TTC549 (cell line): ENCODE data around the gene BRD7.

Experiments used
- FAIRE-seq: peaks from 2 replicates; lab custom pipeline; 2012; peaks lifted over from hg19 to GRCh38; lab: Jason Lieb, UNC

BRD7 gene

DNA sequence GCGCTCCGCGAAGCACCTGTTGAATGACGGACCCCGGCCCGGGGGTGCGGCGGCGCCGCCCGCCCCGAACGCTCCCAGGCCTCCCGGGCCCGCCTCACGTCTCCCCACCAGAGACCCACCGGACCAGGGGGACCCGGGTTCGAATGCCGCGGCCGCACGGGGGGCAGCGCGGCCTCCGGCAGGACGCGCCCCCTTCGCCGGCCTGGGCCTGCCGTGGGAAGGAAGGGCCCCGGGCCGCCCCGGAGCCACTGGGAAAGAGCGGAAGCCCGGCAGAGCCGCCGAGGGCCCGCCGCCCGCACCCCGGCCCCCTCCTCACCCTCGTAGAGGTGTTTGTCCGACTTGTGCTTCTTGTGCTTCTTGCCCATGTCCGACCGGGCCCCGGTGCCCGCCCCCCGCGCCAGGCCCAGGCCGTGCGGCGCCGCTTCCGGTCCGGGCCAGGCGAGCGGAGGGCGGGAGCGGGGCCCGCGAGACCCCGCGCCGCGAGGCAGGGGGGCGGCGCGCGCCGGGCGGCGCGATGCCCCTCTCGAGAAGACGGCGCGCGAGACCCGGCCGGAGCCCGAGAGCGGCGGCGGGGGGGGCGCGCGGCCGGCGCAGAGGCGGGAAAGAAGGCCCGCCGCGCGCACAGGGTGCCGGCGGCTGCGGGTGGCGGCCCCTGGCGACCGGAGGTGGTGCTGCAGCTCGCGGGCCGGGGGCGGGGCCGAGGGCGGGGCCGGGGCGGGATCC is at the start of gene BRD7:
BRD7 (minus strand) TSS at position 579 of the 723 bp plus-strand sequence; CDS start at position 365, 214 bp downstream.
- no peak for FAIRE-seq

DNA sequence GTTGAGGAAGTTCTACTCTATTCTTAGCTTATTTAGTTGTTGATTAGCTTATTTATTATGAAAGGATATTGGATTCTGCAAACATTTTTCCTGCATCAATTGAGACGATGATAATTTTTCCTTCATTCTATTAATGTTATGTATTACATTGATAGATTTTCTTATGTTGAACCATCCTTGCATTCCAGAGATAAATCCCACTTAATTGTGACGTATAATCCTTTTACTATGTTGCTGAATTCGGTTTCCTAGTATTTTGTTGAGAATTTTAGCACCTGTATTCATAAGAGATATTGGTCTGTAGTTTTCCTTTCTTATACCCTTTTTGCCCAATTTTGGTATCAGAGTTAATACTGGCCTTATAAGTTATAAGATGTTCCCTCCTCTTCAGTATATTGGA is 47.6 kb upstream of the BRD7 start:
- no peak for FAIRE-seq

DNA sequence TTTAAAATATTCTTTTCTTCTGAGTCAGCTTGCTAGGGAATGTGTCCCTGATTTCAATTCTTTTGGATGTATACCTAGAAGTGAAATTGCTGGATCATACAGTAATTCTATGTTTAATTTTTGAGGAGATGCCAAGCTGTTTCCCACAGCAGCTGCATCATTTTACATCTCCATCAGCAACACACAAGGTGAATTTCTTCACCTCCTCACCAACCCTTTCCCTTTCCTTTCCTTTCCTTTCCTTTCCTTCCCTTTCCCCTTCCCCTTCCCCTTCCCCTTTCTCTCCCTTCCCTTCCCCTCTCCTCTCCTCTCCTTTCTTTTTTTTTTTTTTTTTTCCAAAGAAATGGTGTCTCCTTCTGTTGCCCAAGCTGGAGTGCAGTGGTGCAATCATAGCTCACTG is 45.4 kb upstream of the BRD7 start:
- no peak for FAIRE-seq

DNA sequence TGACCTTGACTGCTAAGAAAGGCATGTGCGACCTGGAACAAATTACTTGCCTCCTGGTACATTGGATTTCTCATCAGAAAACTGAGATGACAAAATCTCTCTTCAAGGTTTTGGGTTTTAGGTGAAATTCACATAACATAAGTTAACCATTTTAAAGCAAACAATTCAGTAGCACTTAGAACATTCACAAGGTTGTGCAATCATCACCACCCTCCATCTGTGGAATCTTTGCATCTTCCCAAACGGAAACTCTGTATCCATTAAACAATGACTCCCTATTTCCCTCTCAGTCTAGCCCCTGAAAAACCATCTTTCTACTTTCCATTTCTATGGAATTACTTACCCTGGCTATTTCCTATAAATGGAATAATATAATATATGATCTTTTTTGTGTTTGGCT is 42.2 kb upstream of the BRD7 start:
- FAIRE-seq: no peak

DNA sequence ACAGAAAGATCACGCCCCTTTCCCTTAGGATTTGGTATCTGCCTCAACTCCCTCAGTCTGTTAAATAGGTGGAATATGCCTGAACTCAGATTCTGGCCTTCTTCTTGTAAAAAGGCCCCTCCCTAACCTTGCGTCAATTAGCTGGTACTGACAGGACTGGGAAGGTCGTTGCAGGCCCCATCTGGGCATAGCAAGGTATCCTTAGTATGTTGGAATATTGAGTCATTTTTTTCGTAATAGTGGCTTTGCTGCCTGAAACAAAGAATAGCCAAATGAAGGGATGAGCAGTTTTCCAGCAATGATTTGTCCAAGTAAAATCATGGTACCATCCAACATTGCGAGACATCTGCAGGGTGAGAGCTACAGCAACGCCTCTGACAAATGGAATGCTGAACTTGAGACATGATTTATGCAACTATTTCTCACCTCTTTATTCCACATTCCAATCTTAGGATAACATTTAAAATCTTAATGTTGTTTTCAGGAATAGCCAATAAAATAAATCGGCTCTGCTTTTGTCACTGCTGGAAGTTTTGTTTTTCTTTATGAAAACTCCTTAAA is 39.3 kb upstream of the BRD7 start:
- no peak for FAIRE-seq

DNA sequence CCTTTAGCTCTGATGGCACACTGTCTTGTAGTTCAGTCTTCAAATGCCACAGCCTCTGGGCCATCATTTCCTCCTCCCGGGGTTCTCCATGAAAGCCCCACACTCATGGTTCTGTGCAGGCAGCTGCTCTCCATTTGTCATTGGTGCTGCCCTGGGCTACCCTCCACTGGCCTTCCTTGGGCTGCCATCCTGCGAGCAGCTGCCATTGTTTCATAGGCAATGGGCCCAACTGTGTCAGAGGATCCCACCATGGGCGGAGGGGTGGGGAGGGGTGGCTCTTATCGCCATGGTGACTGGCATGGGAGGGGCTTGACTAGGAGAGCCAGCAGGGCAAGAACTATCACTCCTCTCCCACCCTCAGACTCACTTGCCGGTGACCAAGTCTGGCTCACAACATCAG is 38.6 kb upstream of the BRD7 start:
- FAIRE-seq: no peak

DNA sequence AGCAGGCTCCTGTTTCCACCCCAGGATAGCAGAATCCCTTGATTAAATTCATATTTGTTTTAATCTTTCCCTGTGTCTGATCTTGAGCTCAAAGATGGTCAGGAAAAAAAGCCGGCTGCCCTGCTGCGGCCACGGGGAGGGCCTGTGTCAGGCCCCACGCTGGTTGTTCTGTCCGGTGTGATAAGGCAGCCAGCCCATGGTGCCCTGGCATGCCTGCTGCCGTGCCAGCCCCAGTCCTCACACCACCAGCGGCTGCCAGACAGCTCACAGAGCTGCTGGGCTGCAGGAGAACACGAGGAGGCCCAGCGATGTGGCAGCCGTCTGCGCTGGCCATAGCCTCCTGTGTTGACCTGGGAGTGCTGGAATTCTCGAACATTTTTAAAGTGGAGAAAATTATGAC is 34.7 kb upstream of the BRD7 start:
- FAIRE-seq: no peak

DNA sequence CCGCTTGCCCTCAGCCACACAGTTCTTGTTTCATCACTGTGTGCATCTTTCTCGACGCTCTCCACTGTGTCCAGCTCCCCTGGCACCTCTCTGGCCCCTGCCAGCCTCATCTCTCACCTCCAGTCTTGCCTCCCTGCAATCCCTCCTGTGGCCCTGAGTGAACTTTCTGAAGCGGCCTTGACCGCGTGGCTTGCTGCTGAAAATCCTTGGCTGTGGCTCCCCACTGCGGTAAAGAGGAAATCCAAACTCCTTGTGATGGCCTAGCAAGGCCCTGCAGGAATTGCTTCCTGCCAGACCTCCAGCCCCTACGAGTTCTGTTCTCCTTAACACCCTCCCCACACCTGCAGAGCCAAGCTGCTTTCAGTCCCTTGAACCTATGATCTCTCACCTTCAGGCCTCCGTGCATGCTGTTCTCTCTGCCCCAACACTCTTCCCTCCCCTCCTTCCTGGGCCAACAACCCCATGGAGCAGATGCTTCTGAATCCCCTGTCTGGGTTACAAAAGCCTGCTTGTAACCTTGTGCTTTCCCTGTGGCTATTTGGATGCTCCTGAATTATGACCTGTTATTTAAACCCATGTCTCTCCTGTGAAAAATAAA is 33.6 kb upstream of the BRD7 start:
- FAIRE-seq: no peak

DNA sequence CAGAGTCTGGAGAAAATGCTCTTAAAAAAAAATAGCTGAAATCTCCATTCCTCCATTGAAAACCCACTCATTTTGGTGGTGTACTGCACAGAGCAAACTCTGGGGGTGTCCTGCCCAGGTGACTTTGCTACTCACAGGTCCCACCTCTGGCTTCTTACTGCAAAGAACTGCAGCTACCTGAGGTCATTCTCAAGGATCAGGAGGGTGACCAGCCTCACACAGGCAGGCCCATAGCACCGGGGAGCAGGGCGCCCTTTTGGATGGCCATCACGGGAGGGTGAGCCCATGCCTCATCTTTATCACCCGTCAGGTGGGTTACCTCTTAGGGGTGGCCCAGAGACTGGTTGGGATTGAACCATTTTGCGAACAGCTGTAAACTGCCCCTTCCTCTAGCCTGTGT is 32.6 kb upstream of the BRD7 start:
- no peak for FAIRE-seq

DNA sequence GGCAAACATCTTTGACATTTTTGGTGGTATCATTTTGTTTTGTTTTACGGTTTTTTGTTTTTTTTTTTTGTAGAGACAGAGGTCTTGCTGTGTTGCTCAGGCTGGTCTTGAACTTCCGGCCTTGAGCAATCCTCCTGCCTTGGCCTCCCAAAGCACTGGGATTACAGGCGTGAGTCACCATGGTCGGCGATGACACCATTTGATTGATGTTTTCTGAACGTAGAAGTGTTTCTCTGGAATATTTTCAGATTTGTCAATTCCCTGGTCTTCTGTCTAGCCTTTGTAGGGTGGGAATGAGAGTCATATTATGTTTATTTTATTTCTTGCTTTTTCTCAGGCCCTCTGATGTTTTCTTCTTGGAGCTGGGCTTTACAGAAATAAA is 32.2 kb upstream of the BRD7 start:
- FAIRE-seq: no peak

DNA sequence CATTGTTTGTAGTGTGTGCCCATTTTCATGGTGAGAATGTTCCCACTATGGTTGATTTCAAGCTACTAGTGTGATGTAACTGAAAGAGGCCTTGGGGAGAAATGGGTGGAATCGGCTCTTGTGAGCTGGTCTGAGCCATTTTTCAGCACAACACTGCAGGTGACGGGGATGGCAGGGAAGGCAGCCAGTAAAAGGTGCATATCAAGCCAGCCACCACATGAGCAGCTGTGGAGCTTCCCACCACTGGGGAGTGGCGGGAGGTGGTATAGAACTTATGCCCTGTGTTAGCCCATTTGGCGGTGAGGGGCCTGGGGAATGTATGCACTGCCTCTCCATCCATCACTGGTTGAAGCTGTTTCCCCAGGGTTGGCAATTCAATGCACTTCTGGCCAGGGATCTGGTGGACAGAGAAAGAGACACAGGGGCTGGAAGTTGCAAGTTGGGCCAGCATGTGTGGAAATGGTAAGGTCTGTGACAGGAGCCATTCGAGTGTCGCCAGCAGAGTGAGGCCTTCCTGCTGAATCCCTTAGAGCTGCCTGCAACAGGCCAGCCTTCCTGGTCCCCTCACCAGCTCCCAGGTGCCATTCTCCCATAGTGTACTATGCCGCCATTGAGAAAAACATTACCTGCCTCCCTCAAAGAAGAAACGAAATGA is 31.7 kb upstream of the BRD7 start:
- FAIRE-seq: no peak

DNA sequence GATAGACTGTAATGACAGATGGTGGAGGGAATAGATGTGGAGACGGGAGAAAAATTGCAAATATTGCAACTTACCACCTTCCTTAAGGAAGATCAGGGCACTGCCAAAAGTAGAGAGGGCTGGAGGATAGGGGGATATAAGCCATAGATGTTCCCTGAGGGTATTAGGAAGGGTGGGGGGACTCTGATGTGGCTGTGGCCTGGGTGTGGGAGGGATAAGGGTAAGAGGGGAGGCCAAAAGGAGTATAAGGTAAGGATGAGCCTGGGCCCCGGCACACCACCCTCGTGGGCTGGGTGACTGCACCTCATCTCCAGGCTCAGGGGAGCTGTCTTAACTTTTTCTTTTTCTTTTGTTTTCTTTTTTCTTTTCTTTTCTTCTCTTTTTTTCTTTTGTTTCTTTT is 30.6 kb upstream of the BRD7 start:
- FAIRE-seq: no peak

DNA sequence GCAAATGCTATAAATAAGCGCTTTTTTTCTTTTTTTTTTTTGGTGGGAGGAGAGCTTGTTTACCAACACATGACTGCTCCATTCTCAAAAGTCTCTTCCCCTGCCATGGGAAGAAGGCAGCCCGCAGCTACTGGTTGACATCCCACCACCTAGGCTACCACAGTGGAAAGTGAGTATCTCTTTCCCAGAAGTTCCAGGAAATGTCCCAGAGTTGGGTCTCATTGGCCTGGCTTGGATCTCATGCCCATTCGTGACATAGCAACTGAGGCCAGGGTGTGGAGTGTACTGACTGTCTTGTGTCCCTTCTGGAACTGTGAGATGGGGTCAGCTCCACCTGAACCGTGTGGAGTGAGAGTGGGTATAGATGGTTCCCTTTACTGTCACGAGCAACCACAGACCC is 29.5 kb upstream of the BRD7 start:
- FAIRE-seq: no peak

DNA sequence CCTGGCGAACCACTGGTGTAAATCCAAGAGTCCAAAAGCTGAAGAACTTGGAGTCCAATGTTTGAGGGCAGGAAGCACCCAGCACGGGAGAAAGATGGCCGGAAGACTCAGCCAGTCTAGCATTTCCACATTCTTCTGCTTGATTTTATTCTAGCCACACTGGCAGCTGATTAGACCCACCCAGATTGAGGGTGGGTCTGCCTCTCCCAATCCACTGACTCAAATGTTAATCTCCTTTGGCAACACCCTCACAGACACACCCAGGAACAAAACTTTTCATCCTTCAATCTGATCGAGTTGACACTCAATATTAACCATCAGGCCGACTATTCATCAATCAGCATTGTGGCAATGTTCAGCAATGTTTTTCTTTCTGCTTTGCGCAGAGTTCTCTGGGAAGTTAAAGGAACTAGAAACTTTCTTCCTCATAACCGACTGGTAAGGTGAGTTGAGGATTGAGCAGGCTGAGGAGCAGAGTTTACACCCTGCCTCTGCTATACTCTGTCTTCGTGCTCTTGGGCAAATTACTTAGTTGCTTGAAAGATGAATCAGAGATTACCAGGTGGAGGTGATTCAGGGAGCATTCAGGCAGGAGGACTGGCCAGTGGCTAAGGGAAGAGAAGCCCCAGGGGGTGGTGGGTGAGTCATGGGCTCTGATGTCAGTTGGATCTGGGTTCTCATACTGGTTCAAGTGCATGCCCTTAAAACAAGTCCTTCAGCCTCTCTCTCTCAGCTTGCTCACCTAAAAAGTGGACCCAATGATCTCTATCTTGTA is 28.2 kb upstream of the BRD7 start:
- no peak for FAIRE-seq

DNA sequence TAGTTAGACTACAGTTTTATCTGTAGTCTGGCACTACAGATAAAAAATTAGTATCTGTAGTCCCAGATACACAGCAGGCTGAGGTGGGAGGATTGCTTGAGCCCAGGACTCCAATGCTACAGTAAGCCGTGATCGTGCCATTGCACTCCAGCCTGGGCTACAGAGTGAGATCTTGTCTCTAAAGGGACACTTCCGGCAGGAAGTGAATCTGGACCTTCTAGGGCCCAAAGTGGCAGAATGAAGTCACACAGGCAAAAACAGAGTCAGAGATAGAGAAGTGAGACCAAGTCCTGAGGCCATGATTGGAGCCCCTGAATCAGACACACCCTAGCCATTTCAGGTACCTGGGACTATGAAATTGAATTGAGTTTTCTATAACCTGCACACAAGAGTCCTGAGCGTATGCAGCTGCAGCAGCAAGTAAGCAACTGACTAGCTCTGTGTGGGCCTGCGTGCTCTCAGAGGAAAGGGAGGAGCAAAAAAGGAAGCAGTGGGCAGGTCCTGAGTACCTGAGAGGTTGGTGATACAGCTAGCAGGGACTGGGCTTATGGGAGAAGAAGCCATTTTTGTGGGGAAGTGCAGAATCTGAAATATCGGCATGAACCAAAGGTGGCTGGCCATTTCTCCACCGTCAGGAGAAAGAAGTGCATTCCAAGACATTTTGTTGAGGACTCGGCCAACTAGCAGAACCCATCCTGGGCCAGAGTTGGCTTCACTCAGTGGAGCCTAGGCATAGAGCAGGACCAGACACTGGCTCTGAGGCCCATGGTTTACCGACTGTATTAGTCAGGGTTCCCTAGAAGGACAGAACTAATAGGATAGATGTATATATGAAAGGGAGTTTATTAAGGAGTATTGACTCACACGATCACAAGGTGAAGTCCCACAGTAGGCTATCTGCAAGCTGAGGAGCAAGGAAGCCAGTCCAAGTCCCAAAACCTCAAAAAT is 27.2 kb upstream of the BRD7 start:
- no peak for FAIRE-seq

DNA sequence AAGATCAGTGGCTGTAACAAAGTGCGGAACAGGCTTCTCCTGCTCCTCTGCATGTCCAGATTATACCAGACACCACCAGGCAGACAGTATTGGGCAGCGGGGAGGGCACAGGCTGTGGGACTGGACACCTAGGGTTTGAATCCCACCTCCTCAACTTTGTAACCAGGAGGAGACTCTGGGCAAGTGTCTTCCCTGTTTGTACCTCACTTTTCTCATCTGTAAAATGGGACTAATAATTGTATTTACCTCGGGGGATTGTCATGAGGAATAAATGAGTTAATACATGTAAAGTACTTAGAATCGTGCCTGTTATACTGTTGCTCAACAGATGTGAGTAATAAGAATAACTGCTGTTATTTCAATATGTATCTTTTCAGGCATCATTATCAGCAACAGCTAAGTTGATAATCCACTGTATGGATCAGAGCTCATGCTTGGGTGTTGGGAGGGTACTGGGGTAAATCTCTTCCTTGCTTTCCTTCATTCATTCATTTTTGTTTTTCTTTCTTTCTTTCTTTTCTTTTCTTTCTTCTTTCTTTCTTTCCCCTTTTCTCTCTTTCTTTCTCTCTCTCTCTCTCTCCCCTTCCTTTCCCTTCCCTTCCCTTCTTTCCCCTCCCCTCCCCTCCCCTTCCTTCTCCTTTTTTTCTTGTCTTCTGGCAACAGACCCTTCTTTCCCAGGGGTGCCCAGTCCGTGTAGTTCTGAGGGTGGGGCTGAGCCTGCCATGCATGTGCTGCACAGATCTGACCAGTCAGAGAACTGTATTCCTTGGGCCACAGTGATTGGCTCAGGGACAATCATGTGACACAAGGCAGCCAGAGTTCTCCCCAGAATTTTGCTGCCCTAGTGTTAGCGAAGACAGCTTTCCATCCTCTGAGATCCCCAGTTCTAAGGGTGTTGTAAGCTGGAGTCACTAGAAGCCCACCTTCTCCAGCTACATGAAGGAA is 25.3 kb upstream of the BRD7 start:
- no peak for FAIRE-seq

DNA sequence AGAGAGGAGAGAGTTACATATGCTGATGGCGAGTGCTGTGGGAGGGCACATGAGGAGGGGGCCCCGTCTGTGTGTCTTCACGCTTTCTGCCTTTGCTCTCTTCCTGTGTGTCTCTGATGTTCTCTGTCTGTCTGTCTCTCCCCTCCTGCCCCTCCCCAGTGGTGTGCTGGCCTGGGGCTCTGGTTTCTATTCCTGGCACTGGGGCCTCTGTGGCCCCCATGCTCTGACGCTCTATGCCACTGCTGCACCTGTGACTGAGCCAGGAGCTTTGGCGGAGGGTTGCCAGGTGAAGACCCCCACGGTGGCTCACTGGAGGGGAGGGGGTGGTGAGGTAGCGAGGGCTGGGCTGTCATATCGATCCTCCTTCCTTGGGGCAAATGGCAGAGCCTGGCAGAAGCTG is 24.6 kb upstream of the BRD7 start:
- no peak for FAIRE-seq

DNA sequence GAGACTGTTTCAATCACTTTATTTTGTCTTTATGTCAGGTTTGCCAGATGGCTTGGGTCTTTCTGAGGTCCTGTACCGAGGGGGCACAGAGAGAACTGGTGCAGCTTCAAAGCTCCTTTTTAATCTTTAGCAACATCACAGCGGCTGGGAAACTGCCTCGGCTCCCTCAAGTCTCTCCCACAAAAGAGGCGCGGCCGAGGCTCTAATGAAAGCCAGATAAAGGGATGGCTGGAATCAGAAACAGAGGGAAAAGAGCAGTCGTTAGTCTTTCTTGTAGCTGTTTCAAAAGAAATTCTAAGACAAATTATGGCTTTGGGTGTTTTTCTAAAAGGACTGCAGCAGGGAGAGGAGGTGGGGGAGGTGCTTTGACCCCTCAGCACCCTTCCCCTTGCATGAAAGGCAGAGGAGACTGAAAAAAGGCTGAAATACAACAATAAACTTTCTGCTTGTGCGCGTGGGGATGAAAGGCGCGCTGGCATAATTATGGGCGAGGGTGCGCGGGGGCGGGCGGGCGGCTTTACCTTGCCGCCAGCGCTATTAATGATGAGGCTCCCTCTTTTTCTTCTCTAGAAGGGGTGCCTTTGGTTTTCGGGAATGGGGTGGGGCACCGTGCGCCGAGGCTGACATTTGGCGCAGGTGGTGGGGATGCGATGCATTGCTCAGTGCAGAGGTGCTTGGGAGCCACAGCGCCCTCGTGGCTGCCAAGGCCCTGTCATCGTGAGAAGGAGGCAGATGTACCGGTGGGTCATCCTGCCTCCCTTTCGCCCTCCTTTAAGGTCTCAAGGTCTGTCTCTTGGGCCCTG is 22.3 kb upstream of the BRD7 start:
- FAIRE-seq: no peak

DNA sequence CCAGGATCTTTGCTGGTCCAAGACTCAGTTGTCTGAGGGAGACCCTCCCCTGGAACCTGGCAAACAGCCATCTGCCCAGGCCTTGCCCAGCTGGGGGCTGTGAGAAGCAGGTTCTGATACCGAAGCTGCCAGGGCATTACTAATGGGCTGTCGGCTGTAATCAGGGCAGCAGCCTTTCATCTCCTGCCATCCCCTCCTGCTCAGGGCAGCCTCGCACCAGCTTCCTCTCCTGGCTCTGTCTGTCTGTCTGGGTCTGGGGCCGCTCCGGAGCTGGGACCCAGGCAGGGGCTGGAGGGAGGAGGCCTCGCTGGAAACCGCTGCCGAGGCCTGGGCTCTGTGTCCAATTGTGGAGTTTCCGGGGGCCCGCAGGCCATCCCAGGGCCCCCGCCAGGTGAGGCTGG is 21.6 kb upstream of the BRD7 start:
- FAIRE-seq: no peak

DNA sequence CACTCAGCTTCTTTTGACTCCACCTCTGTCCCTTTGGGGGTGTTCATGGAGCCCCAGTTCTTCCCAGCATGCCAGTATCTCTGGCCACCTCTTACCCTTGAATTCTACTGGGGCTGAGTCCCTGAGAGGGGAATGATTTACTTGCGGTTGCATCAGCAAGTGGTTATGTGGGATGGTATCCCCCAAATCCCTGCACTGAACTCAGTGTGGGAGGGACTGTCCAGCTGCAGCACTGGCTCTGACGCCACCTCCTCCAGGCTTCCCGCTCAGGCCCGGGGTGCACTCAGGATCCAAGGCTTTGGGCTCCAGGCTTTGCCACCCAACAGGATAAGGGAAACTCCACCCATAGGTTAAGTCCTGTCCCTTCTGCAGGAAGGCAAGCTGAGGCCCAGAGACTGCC is 21.1 kb upstream of the BRD7 start:
- no peak for FAIRE-seq
